ENCODE results near the gene SLC38A3.

DNA sequence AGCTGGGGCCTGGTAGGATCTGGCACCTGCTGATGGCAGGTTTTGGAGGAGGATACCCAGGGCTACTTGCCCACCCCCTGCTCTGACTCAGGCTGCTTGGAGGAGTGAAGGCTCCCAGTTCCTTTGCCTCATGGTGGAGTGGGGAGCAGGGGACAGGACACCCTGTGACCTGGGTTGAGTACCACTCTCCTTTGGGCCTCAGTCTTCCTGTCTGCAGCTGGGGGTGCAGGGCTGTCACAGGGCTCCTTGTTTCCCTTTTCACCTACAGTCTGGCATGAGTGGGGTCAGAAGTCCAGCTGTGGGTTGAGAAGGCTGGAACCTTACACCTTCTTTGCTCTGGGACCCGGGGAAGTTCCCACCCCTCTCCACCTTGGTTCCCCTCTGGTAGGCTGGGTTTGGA, 35.2 kb upstream of the SLC38A3 start:
- TF ChIP-seq, protein P1, sequence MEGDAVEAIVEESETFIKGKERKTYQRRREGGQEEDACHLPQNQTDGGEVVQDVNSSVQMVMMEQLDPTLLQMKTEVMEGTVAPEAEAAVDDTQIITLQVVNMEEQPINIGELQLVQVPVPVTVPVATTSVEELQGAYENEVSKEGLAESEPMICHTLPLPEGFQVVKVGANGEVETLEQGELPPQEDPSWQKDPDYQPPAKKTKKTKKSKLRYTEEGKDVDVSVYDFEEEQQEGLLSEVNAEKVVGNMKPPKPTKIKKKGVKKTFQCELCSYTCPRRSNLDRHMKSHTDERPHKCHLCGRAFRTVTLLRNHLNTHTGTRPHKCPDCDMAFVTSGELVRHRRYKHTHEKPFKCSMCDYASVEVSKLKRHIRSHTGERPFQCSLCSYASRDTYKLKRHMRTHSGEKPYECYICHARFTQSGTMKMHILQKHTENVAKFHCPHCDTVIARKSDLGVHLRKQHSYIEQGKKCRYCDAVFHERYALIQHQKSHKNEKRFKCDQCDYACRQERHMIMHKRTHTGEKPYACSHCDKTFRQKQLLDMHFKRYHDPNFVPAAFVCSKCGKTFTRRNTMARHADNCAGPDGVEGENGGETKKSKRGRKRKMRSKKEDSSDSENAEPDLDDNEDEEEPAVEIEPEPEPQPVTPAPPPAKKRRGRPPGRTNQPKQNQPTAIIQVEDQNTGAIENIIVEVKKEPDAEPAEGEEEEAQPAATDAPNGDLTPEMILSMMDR (IDR thresholded peaks at IDR 0.05; ENCODE audit: poor library complexity): no peak
- TF ChIP-seq EZH2 (IDR thresholded peaks at IDR 0.05; ENCODE audit: borderline replicate concordance): no peak

All from hepatocyte (in vitro differentiated cells).